GM12875 (cell line): ENCODE data around the gene WIPF2.

Experiments
- H3K4me3 ChIP-seq: one replicate; pipeline ENCODE4 v1.5.1; 2011; ENCODE audit warnings: low read depth, low read length, control low read depth
- CTCF ChIP-seq: IDR thresholded peaks from 2 replicates; pipeline ENCODE4 v1.5.1; 2011; ENCODE audit warnings: low read depth, mild to moderate bottlenecking, control low read depth, inconsistent platforms, low read length, moderate library complexity, borderline replicate concordance; ENCODE audit not compliant: insufficient read depth

The WIPF2 gene

GRCh38 chr17:40316571-40317344 lies 97.7 kb downstream of the WIPF2 start:
- TF ChIP-seq CTCF, result no peak
- no peak overlapping the region for H3K4me3 ChIP-seq

DNA sequence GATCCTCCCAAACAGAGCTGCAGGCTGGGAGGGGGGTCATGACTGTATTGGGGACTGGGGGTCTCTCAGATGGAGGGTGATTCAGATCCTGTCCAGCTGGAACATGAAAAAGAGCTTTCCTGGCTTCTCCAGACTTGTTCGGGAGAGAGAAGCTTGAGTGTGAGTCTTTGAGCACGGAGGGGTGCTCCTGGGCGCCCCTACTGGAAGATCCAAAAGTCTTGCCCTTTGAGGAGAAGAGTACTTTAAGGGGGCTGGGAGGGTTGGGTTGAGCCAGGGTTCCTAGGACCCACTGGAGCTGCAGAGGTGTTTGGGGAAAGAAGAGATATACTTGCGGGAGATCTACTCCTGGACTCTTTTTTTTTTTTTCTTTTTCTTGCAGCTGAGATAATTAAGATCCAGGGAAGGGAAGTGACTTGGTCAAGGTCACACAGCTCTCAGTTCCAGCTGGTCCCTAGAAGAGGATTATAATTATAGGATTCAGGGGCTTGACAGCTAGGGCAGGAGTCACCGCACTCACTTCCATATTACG lies 98.3 kb downstream of the WIPF2 start:
- H3K4me3 ChIP-seq, result peak overlapping the region; percentile 67
- peak; percentile 74 for TF ChIP-seq CTCF

DNA sequence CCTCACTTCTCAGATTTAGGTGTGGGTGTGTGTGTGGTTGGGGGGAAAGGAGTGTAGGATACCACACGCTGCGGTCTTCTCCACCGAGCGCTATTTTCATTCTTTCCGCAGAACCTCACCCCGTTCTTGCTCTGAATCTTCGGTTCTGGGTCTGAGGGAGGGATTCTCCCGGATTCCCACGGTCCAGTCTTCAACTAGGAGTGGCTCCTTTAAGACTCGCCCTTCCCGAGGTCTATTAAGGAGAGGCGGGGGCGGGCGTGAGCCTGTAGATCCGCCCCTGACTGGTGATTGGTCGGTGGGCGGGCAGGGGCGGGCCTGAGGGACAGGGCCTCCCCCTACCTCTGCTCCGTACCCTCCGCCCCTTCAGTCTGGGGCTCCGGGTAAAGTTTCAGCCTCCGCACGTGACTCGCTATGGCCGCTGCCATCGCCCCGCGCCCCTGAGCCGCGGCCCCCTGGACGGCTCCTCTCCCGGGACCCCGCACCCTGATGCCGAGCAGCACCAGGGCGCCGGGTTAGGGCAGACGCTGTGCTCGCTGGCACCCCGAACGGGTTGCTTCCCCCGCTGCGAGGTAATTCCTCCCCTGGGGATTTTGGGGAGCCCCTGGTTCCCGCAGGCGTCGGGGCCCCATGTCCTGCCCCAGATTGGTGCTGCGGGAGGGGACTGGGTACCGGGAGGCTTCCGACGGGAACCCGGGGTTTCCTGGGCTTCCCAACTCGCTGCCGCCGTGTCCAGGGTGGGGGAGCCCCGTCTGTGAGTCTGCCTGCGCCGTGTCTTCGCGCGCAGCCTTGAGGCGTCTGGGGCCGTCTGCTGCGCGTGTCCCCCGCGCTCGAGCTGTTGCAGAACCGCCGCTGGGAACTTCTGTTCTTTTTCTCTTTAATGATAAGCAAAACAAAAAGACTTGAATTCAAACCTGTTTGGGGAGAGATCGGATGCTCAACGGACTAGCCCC lies 99.1 kb downstream of the WIPF2 start:
- peak overlapping the region; percentile 67 for H3K4me3 ChIP-seq
- TF ChIP-seq CTCF, result no peak

- no peak for TF ChIP-seq CTCF
- H3K4me3 ChIP-seq, result peak overlapping the region; percentile 67
Measured at GRCh38 chr17:40318830-40319391, 99.8 kb downstream of the WIPF2 start.

DNA sequence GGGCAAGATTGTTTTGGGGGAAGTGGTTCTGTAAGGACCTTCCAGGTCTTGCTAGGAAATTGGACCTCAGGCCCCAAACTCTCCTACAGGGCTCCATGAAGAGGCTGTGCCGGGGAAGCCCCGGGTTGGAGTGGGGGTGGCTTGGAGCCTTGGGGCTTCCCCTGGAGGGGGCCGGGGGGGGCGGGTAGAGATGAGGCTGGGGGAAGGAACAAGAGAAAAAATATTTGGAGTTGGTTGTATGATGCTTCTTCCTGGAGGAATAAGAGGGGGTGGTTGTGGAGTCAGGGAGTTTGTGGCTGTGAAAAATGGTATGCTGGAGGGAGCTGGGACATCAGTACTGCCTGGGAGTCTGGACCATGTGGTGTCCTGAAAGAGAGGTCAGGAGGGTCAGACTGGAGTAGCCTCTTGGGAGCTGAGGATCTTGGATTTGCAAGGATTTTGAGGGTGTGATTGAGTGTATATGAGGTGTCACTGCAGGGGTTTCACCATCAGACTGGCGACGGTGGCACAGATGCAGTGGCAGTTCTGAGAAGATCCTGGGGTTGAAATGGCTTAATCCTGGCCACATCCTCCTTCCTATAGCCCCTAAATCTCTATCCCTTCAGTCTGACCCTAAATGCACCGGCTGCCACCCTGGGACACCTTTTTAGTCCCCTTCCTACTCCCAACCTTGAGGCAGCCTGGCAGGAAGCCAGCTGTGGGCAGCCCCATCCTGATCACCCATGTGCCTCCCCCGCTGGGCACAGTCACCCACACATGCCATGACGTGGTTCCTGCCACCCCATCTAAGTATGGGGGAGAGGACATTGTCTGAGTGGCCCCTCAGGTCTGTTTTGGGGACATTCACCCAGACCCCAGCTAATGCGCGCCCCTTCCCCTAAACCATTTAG lies 100.8 kb downstream of the WIPF2 start:
- peak overlapping the region; percentile 67 for H3K4me3 ChIP-seq
- no peak for TF ChIP-seq CTCF
